ENCODE measurements around the gene GRHL3.
"Not testable (repeated sequence)": the region's sequence is repeated elsewhere in the genome, so short reads cannot be mapped to it uniquely, and the experiment has no call there.

The GRHL3 gene

GRCh38 chr1:24319312-24319863, at the start of gene GRHL3:
Gene GRHL3 (plus strand): TSS chr1:24319357. CDS start chr1:24319552, 195 bp downstream.
- no peak for DNase-seq (ENCODE audit: low read depth in 2 of 3, low spot score in 1 of 3)

GRCh38 chr1:24274203-24275103, 44.7 kb upstream of the GRHL3 start:
- not testable (repeated sequence) for DNase-seq (ENCODE audit: low read depth in 2 of 3, low spot score in 1 of 3)

- no peak for DNase-seq (ENCODE audit: low read depth in 2 of 3, low spot score in 1 of 3)
These were observed 44.1 kb upstream of the GRHL3 start for GRCh38 chr1:24275104-24275410.

GRCh38 chr1:24275510-24275909, 43.6 kb upstream of the GRHL3 start:
- DNase-seq (ENCODE audit: low read depth in 2 of 3, low spot score in 1 of 3), result no peak

GRCh38 chr1:24276791-24277190, 42.4 kb upstream of the GRHL3 start:
- no peak for DNase-seq (ENCODE audit: low read depth in 2 of 3, low spot score in 1 of 3)

- DNase-seq (ENCODE audit: low read depth in 2 of 3, low spot score in 1 of 3), result no peak
These were observed 41.6 kb upstream of the GRHL3 start for GRCh38 chr1:24277420-24278169.

GRCh38 chr1:24278726-24279125, 40.4 kb upstream of the GRHL3 start:
- DNase-seq (ENCODE audit: low read depth in 2 of 3, low spot score in 1 of 3), result no peak

- no peak for DNase-seq (ENCODE audit: low read depth in 2 of 3, low spot score in 1 of 3)
These were observed 39.4 kb upstream of the GRHL3 start for GRCh38 chr1:24279590-24280232.

- DNase-seq (ENCODE audit: low read depth in 2 of 3, low spot score in 1 of 3), result no peak
These were observed 37.6 kb upstream of the GRHL3 start for GRCh38 chr1:24281591-24281990.

GRCh38 chr1:24282491-24282890, 36.7 kb upstream of the GRHL3 start:
- DNase-seq (ENCODE audit: low read depth in 2 of 3, low spot score in 1 of 3), result no peak

GRCh38 chr1:24283326-24284155, 35.6 kb upstream of the GRHL3 start:
- DNase-seq (ENCODE audit: low read depth in 2 of 3, low spot score in 1 of 3), result no peak

- DNase-seq (ENCODE audit: low read depth in 2 of 3, low spot score in 1 of 3), result no peak
These were observed 35.0 kb upstream of the GRHL3 start for GRCh38 chr1:24284156-24284471.

GRCh38 chr1:24285231-24285630, 33.9 kb upstream of the GRHL3 start:
- DNase-seq (ENCODE audit: low read depth in 2 of 3, low spot score in 1 of 3), result no peak

GRCh38 chr1:24286246-24287010, 32.7 kb upstream of the GRHL3 start:
- no peak for DNase-seq (ENCODE audit: low read depth in 2 of 3, low spot score in 1 of 3)

GRCh38 chr1:24287779-24288178, 31.4 kb upstream of the GRHL3 start:
- not testable (repeated sequence) for DNase-seq (ENCODE audit: low read depth in 2 of 3, low spot score in 1 of 3)

- DNase-seq (ENCODE audit: low read depth in 2 of 3, low spot score in 1 of 3), result no peak
These were observed 30.7 kb upstream of the GRHL3 start for GRCh38 chr1:24288479-24288878.

- no peak for DNase-seq (ENCODE audit: low read depth in 2 of 3, low spot score in 1 of 3)
These were observed 29.1 kb upstream of the GRHL3 start for GRCh38 chr1:24289937-24290595.

- no peak for DNase-seq (ENCODE audit: low read depth in 2 of 3, low spot score in 1 of 3)
These were observed 28.1 kb upstream of the GRHL3 start for GRCh38 chr1:24290933-24291487.

- DNase-seq (ENCODE audit: low read depth in 2 of 3, low spot score in 1 of 3), result no peak
These were observed 27.1 kb upstream of the GRHL3 start for GRCh38 chr1:24292103-24292502.
